Smooth muscle cell of the coronary artery (primary cell): Measurements from ENCODE around the gene RABGGTB. TPM values are rescaled to one million over a fixed set of nuclear protein-coding genes. Genes with fewer than 3 reads are reported as not detected.

Experiments
- total RNA-seq: library from RNA; depleted of rRNA; stranded (reverse); fragments of >200 nt; gene quantifications from 2 replicates; pipeline ENCODE4 v1.2.3, GENCODE V29; 2014; ENCODE audit warnings: low replicate concordance

Gene RABGGTB
- total RNA-seq: 61.4 and 92.8 TPM in 2 replicates

GRCh38 chr1:75785983-75786853 is at the start of gene RABGGTB:
Gene RABGGTB (plus strand): TSS chr1:75786256. CDS start chr1:75786272, 16 bp downstream.

GRCh38 chr1:75796376-75797272 is 10.6 kb downstream of the RABGGTB start, which contains the start of gene MSH4:
Gene MSH4 (plus strand): TSS chr1:75796882. CDS start chr1:75796986, 104 bp downstream.

Other genes with a start within 250 kb of the RABGGTB start
- under 0.01 and 0.83 TPM in 2 replicates for gene SLC44A5, start 175.1 kb upstream of the RABGGTB start, total RNA-seq
- 12.8 and 25.9 TPM in 2 replicates for gene ACADM, start 61.5 kb upstream of the RABGGTB start, total RNA-seq
- gene MSH4, start 10.6 kb downstream of the RABGGTB start, total RNA-seq: 0.08 and 0.35 TPM in 2 replicates
- not detected in 2 replicates for gene ASB17, start 146.1 kb downstream of the RABGGTB start, total RNA-seq